ENCODE results near the gene GLIS1. TPM values are rescaled to one million over a fixed set of nuclear protein-coding genes. Genes with fewer than 3 reads are reported as not detected.

The GLIS1 gene
- total RNA-seq, 1 experiment from 2014 or later, result not detected

DNA sequence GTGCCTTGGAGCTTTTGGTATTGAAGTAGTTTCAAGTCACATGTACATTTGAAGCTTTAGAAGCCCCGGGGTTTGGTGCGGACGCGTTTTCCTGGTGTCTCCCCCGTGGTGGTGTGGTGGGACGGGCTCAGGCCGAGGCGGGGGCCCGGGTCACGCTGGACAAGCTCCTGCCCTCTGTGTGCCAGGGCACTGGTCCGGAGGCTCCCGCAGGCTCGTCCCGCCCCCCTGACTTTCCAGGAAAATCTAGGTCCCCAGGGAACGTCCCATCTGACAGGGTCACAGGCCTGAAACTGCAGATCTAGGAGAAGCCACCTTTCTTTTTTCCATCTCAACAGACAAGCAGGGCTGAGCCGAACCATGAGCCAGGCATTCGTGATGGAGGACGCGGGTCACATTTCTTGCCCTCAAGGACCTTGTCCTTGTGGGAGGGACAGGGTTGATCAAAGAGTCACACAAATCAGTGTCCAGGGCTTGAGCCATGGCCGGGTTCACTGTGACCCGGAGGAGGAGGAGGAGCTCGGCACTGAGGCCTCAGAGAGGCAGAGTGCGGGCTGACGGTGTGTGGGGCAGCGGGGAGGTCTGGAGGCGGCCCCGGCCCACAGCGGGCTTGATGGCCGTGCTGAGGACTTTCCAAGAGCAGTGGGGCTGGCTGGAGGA, 278.2 kb downstream of the GLIS1 start:
- no peaks in the 10 kb centered on the region for H4K20me1 ChIP-seq (ENCODE audit: insufficient read depth)
- no peaks in the 10 kb centered on the region for H3K4me1 ChIP-seq (replicated peaks; ENCODE audit: insufficient read depth)
- H3K4me3 ChIP-seq, result no peak overlapping the region
- DNase-seq, result peak in 1 of 2 experiments; percentile 26
- CTCF ChIA-PET, result no interaction called here
- H3F3A ChIP-seq (ENCODE audit: insufficient read depth, low read depth), result no peaks in the 10 kb centered on the region
- H3K27ac ChIP-seq, result no peak overlapping the region
- H3K9me2 ChIP-seq (ENCODE audit: insufficient read depth), result no peaks in the 10 kb centered on the region
- no peak overlapping the region for H2AFZ ChIP-seq
- no peak overlapping the region for H3K4me2 ChIP-seq
- POLR2A ChIA-PET (ENCODE audit: unreplicated experiment), result no interaction called here
- H3K9me3 ChIP-seq (ENCODE audit: insufficient read depth, low read depth), result no peaks in the 10 kb centered on the region
- BruUV-seq (replicated peaks), result no TSS peak
- intact Hi-C loops (cut with micrococcal nuclease; ENCODE audit: unreplicated experiment), result no loop called here
- no peaks in the 10 kb centered on the region for H3K27me3 ChIP-seq (ENCODE audit: insufficient read depth, low read depth)
- no peaks in the 10 kb centered on the region for H3K79me2 ChIP-seq (ENCODE audit: low read depth)
- TF ChIP-seq, protein P1, sequence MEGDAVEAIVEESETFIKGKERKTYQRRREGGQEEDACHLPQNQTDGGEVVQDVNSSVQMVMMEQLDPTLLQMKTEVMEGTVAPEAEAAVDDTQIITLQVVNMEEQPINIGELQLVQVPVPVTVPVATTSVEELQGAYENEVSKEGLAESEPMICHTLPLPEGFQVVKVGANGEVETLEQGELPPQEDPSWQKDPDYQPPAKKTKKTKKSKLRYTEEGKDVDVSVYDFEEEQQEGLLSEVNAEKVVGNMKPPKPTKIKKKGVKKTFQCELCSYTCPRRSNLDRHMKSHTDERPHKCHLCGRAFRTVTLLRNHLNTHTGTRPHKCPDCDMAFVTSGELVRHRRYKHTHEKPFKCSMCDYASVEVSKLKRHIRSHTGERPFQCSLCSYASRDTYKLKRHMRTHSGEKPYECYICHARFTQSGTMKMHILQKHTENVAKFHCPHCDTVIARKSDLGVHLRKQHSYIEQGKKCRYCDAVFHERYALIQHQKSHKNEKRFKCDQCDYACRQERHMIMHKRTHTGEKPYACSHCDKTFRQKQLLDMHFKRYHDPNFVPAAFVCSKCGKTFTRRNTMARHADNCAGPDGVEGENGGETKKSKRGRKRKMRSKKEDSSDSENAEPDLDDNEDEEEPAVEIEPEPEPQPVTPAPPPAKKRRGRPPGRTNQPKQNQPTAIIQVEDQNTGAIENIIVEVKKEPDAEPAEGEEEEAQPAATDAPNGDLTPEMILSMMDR (conservative IDR thresholded peaks at IDR 0.05), result no peak
- no peak for TF ChIP-seq EZH2 (IDR thresholded peaks at IDR 0.05; ENCODE audit: low read depth)
- no peaks in the 10 kb centered on the region for H3K36me3 ChIP-seq (ENCODE audit: low read depth)

DNA sequence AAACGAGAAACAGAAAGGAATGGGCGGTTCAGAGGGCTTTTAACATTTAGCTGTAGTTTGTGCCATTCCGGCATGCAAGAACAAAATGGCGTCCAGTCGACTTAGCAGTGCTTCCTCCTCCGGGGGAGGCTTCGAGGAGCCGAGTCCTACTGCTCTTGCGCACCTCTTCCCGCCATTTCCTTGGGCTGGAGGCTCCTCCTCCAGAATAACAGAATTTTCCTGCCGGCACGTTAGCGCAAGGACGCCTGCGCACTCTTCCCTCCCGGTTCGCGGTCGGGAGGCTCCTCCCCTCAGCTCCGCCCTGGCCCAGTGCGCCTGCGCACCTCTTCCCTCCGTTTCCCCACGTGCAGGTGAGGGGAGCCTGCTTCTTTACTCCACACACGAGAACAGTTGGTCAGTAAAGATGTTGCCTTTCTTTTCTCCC, 278.7 kb downstream of the GLIS1 start:
- no TSS peak for BruUV-seq (replicated peaks)
- H3F3A ChIP-seq (ENCODE audit: insufficient read depth, low read depth), result no peaks in the 10 kb centered on the region
- no peaks in the 10 kb centered on the region for H3K9me2 ChIP-seq (ENCODE audit: insufficient read depth)
- ChIA-PET POLR2A (ENCODE audit: unreplicated experiment) (no interaction called here), CTCF (no interaction called here)
- no peak overlapping the region for H3K4me2 ChIP-seq
- 0 out of 2 replicates have a peak, but pooled peaks cover 3% of the 10 kb centered on the region for H3K27me3 ChIP-seq (ENCODE audit: insufficient read depth, low read depth)
- no peaks in the 10 kb centered on the region for H3K36me3 ChIP-seq (ENCODE audit: low read depth)
- H3K9me3 ChIP-seq (ENCODE audit: insufficient read depth, low read depth), result no peaks in the 10 kb centered on the region
- no peaks in the 10 kb centered on the region for H3K79me2 ChIP-seq (ENCODE audit: low read depth)
- peak in 1 of 2 experiments; percentile 28 for DNase-seq
- intact Hi-C loops (cut with micrococcal nuclease; ENCODE audit: unreplicated experiment), result no loop called here
- TF ChIP-seq, protein P1 (conservative IDR thresholded peaks at IDR 0.05), result no peak
- TF ChIP-seq EZH2 (IDR thresholded peaks at IDR 0.05; ENCODE audit: low read depth), result no peak
- no peak overlapping the region for H3K4me3 ChIP-seq
- no peak overlapping the region for H2AFZ ChIP-seq
- H4K20me1 ChIP-seq (ENCODE audit: insufficient read depth), result no peaks in the 10 kb centered on the region
- no peak overlapping the region for H3K27ac ChIP-seq
- no peaks in the 10 kb centered on the region for H3K4me1 ChIP-seq (replicated peaks; ENCODE audit: insufficient read depth)

DNA sequence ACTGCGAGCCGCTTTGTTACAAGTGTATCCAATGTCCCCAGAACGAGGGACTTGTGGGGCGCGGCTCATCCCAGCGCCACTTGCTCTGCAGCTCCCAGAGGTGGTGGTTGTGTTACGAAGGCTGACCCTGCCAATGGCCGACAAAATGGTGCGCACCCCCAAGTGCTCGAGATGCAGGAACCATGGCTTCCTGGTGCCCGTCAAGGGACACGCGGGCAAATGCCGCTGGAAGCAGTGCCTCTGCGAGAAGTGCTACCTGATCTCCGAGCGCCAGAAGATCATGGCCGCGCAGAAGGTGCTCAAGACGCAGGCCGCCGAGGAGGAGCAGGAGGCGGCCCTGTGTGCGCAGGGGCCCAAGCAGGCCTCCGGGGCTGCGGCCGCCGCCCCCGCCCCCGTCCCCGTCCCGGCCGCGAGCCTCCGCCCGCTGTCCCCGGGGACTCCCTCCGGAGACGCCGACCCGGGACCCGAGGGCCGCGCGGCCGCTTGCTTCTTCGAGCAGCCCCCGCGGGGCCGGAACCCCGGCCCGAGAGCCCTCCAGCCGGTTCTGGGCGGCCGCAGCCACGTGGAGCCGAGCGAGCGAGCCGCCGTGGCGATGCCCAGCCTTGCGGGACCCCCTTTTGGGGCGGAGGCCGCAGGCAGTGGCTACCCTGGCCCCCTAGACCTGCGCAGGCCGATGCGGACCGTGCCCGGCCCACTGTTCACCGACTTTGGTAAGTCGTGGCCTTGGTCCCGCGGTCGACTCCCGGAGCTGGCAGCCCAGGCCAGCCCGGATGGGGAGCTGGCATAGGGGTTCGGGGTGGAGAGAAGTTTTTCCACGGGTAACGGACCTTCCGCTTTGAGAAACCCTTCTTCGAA, 279.4 kb downstream of the GLIS1 start, which contains the start of gene DMRTB1:
Gene DMRTB1, plus strand, starts transcription at position 79 of the 855 bp plus-strand sequence. Its CDS starts 55 bp downstream, at position 134.
- no peaks in the 10 kb centered on the region for H3K79me2 ChIP-seq (ENCODE audit: low read depth)
- CTCF ChIA-PET, result no interaction called here
- no peak within 1 kb of the TSS for H3K4me2 ChIP-seq
- 0 out of 2 replicates have a peak, but pooled peaks cover 5% of the 10 kb centered on the region for H3K27me3 ChIP-seq (ENCODE audit: insufficient read depth, low read depth)
- TF ChIP-seq EZH2 (IDR thresholded peaks at IDR 0.05; ENCODE audit: low read depth), result no peak
- TF ChIP-seq, protein P1 (conservative IDR thresholded peaks at IDR 0.05), result no peak
- H3K36me3 ChIP-seq (ENCODE audit: low read depth), result no peaks in the 10 kb centered on the region
- H3K9me2 ChIP-seq (ENCODE audit: insufficient read depth), result no peaks in the 10 kb centered on the region
- intact Hi-C loops (cut with micrococcal nuclease; ENCODE audit: unreplicated experiment), result no loop called here
- no peak within 1 kb of the TSS for H3K27ac ChIP-seq
- DNase-seq, result no peak
- no peak within 1 kb of the TSS for H2AFZ ChIP-seq
- no peaks in the 10 kb centered on the region for H3K9me3 ChIP-seq (ENCODE audit: insufficient read depth, low read depth)
- no peaks in the 10 kb centered on the region for H3F3A ChIP-seq (ENCODE audit: insufficient read depth, low read depth)
- no peaks in the 10 kb centered on the region for H3K4me1 ChIP-seq (replicated peaks; ENCODE audit: insufficient read depth)
- POLR2A ChIA-PET (ENCODE audit: unreplicated experiment), result no interaction called here
- no peaks in the 10 kb centered on the region for H4K20me1 ChIP-seq (ENCODE audit: insufficient read depth)
- no TSS peak for BruUV-seq (replicated peaks)
- no peak within 1 kb of the TSS for H3K4me3 ChIP-seq

Measured in PC-9 (cell line).